GM10248 (cell line): Measurements from ENCODE around the gene RPE65.

Experiments
- CTCF ChIA-PET: fragments of 300-600 bp; sonication (Branson Sonifier 250); formaldehyde crosslinking; extraction: SDS; loops from one replicate; lab custom pipeline; 2021; ENCODE audit warnings: antibody characterized with exemption; lab: Yijun Ruan, JAX
- POLR2A ChIA-PET: fragments of 350-650 bp; sonication (Branson Sonifier 250); formaldehyde crosslinking; extraction: SDS; loops from one replicate; lab custom pipeline; 2020; ENCODE audit warnings: antibody characterized with exemption; lab: Yijun Ruan, JAX
- DNase-seq: peaks from one replicate; pipeline ENCODE4 v3.0.0; 2012; ENCODE audit errors: extremely low spot score
- CTCF ChIP-seq: IDR thresholded peaks from 2 replicates; pipeline ENCODE4 v1.5.1; 2012; ENCODE audit warnings: mild to moderate bottlenecking, low read depth; ENCODE audit errors: extremely low read depth, missing control alignments, control extremely low read depth

Gene RPE65

GRCh38 chr1:68456202-68456601 is 6.4 kb upstream of the RPE65 start:
- no peak for TF ChIP-seq CTCF
- CTCF ChIA-PET, result no interaction called here
- no peak for DNase-seq
- POLR2A ChIA-PET, result no interaction called here

- no peak for DNase-seq
- POLR2A ChIA-PET, result no interaction called here
- CTCF ChIA-PET, result no interaction called here
- TF ChIP-seq CTCF, result no peak
Observed at GRCh38 chr1:68454534-68454933, 4.8 kb upstream of the RPE65 start.

- no peak for DNase-seq
- POLR2A ChIA-PET, result no interaction called here
- no peak for TF ChIP-seq CTCF
- CTCF ChIA-PET, result interaction anchor here (1.6 to 1.9 kb wide), 2 partner anchors 11 to 327 kb away, joined by 3 to 7 read pairs; no protein-coding TSS in a partner anchor
Observed at GRCh38 chr1:68453060-68453670, 3.4 kb upstream of the RPE65 start.

GRCh38 chr1:68448365-68448764 is 1.4 kb downstream of the RPE65 start:
- no peak for TF ChIP-seq CTCF
- CTCF ChIA-PET, result interaction anchor here (1.6 to 3.0 kb wide), 2 partner anchors 31 to 328 kb away, joined by 3 to 8 read pairs; no protein-coding TSS in a partner anchor
- no peak for DNase-seq
- POLR2A ChIA-PET, result no interaction called here

GRCh38 chr1:68445709-68446108 is 4.0 kb downstream of the RPE65 start:
- no peak for TF ChIP-seq CTCF
- ChIA-PET POLR2A (no interaction called here), CTCF (interaction anchor here (0.9 to 3.0 kb wide), 3 partner anchors 8 to 326 kb away, joined by 3 to 8 read pairs (median 4); no protein-coding TSS in a partner anchor)
- no peak for DNase-seq

DNA sequence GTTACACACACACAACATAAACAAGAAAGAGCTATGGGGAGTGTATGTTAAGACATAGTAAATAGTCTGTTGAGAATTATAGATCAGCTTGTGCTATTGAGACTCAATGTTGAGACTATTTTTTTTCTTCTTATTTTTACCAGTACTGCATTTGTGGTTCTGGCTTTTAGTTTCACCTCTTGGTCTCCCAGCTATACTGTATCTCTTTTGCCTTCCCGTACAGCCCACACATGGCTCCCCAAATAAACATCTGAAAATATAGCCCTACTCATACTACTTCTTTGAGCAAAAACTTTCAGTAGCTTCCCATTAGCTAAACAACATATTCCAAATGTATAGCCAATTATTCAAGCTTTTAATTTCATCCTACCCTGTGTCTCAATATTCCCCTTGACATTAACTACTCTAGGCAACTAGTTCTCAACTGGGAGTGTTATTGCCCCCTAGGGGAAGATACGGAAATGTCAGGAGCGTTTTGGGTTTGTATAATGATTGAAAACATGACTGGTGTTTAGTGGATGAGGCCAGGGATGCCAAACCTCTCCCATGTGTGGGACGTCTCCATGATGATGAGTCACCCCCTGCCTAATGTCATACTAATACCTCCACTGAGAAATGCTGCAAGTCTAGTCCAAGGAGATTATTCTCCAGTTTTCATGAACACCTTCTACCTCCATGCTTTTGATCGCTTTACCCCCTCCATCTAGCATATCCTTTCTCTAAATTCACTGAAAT is 6.8 kb downstream of the RPE65 start:
- CTCF ChIA-PET, result interaction anchor here (0.7 to 4.3 kb wide), 17 partner anchors 9 to 1295 kb away, joined by 3 to 51 read pairs (median 5); no protein-coding TSS in a partner anchor
- peak; percentile 60 for TF ChIP-seq CTCF
- POLR2A ChIA-PET, result no interaction called here
- DNase-seq, result peak; percentile 34
